HepG2 (cell line): ENCODE data around the gene IFT52. TPM values are rescaled to one million over a fixed set of nuclear protein-coding genes. Genes with fewer than 3 reads are reported as not detected.

Experiments used
- ARNT ChIP-seq: fragments of 450-650 bp; IDR thresholded peaks from 2 replicates; pipeline ENCODE4 v1.6.1; 2017
- ATAD3A ChIP-seq: sonication (generic); formaldehyde crosslinking; IDR thresholded peaks from 2 replicates; pipeline ENCODE4 v1.4.0; 2020; ENCODE audit warnings: missing genetic modification reagents
- BORCS8-MEF2B ChIP-seq: sonication (generic); formaldehyde crosslinking; IDR thresholded peaks from 2 replicates; pipeline ENCODE4 v1.8.0; 2022; ENCODE audit warnings: mild to moderate bottlenecking, missing genetic modification reagents
- CBX2 ChIP-seq, 2 experiments: fragments of 200-600 bp in 1 of 2; sonication (generic); formaldehyde crosslinking in 1 of 2; IDR thresholded peaks; 2 replicates each; pipeline versions ENCODE4 v1.7.0 to v1.8.1; 2018 to 2022; ENCODE audit warnings: low read depth in 2 of 2, low read length in 1 of 2, mild to moderate bottlenecking in 1 of 2, missing genetic modification reagents in 1 of 2
- ELF3 ChIP-seq: IDR thresholded peaks from 2 replicates; pipeline ENCODE4 v1.6.1; 2016; ENCODE audit warnings: missing genetic modification reagents, missing compliant biosample characterization
- FIP1L1 ChIP-seq: fragments of 200-400 bp; formaldehyde crosslinking; IDR thresholded peaks from 2 replicates; pipeline ENCODE4 v1.6.1; 2018; ENCODE audit warnings: low read depth, mild to moderate bottlenecking, low read length, moderate library complexity, borderline replicate concordance; ENCODE audit not compliant: insufficient read depth
- FOXO1 ChIP-seq: sonication (generic); formaldehyde crosslinking; IDR thresholded peaks from 2 replicates; pipeline ENCODE4 v1.4.0; 2020; ENCODE audit warnings: missing genetic modification reagents
- FOXP1 ChIP-seq, 2 experiments: fragments of 450-650 bp in 1 of 2; IDR thresholded peaks; 2 replicates each; pipeline ENCODE4 v1.6.1; 2017 to 2018; ENCODE audit warnings: antibody characterized with exemption in 1 of 2
- KDM2A ChIP-seq: sonication (generic); formaldehyde crosslinking; IDR thresholded peaks from 2 replicates; pipeline ENCODE4 v1.4.0; 2020; ENCODE audit warnings: low read depth, missing genetic modification reagents, borderline replicate concordance
- NPAS2 ChIP-seq: sonication (generic); formaldehyde crosslinking; IDR thresholded peaks from 2 replicates; pipeline ENCODE4 v1.8.0; 2022; ENCODE audit warnings: mild to moderate bottlenecking, missing genetic modification reagents, borderline replicate concordance
- NR2C2 ChIP-seq: sonication (generic); formaldehyde crosslinking; IDR thresholded peaks from 2 replicates; pipeline ENCODE4 v1.4.0; 2020; ENCODE audit warnings: missing genetic modification reagents, mild to moderate bottlenecking, moderate library complexity, borderline replicate concordance
- RXRB ChIP-seq: IDR thresholded peaks from 2 replicates; pipeline ENCODE4 v1.6.1; 2016; ENCODE audit warnings: borderline replicate concordance, missing genetic modification reagents, missing compliant biosample characterization
- SCMH1 ChIP-seq: sonication (generic); formaldehyde crosslinking; IDR thresholded peaks from 2 replicates; pipeline ENCODE4 v1.9.0; 2021; ENCODE audit warnings: missing genetic modification reagents, mild to moderate bottlenecking, borderline replicate concordance
- TRIM24 ChIP-seq: sonication (generic); formaldehyde crosslinking; IDR thresholded peaks from 2 replicates; pipeline ENCODE4 v1.8.0; 2022; ENCODE audit warnings: mild to moderate bottlenecking, missing genetic modification reagents
- ZEB1 ChIP-seq: IDR thresholded peaks from 2 replicates; pipeline ENCODE4 v1.6.1; 2012; ENCODE audit warnings: mild to moderate bottlenecking, low read depth, inconsistent platforms; ENCODE audit not compliant: insufficient replicate concordance
- ZFP37 ChIP-seq: sonication (generic); formaldehyde crosslinking; IDR thresholded peaks from 2 replicates; pipeline ENCODE4 v1.4.0; 2020; ENCODE audit warnings: missing genetic modification reagents, borderline replicate concordance
- ZNF383 ChIP-seq: sonication (generic); formaldehyde crosslinking; IDR thresholded peaks from 2 replicates; pipeline ENCODE4 v1.4.0; 2020; ENCODE audit warnings: missing genetic modification reagents, mild to moderate bottlenecking, borderline replicate concordance
- ZNF549 ChIP-seq: sonication (generic); formaldehyde crosslinking; IDR thresholded peaks from 2 replicates; pipeline ENCODE4 v1.5.0; 2020; ENCODE audit warnings: missing genetic modification reagents
- ZNF674 ChIP-seq: sonication (generic); formaldehyde crosslinking; IDR thresholded peaks from 2 replicates; pipeline ENCODE4 v1.5.0; 2020; ENCODE audit warnings: low read depth, mild to moderate bottlenecking, missing genetic modification reagents
- polyA plus RNA-seq, 8 experiments: library from polyadenylated mRNA; depleted of rRNA in 3 of 8; stranded (reverse) in 7 of 8; unstranded in 1 of 8; fragments of >200 nt; fragmentation: Illumina TruSeq in 4 of 8; extraction: Trizol in 4 of 8; gene quantifications; 2 replicates each; pipeline versions ENCODE4 v1.2.1 to v1.2.3, GENCODE V29; 2011 to 2016; ENCODE audit warnings: low read depth in 4 of 8, missing spikeins in 1 of 8, mixed read lengths in 1 of 8; ENCODE audit not compliant: insufficient read depth in 1 of 8
- total RNA-seq, 5 experiments: library from RNA; depleted of rRNA; stranded (reverse); fragments of >200 nt; fragmentation: Illumina TruSeq; extraction: Trizol; gene quantifications; 2 replicates each; pipeline ENCODE4 v1.2.3, GENCODE V29; 2016; ENCODE audit warnings: low read depth in 1 of 5
- TF ChIP-seq, protein P1 (sequence below): sonication (generic); formaldehyde crosslinking; IDR thresholded peaks from 2 replicates; pipeline ENCODE4 v1.4.0; 2020; ENCODE audit warnings: mild to moderate bottlenecking, missing genetic modification reagents
- TF ChIP-seq, protein P2 (sequence below): sonication (generic); formaldehyde crosslinking; IDR thresholded peaks from 2 replicates; pipeline ENCODE4 v1.9.0; 2022; ENCODE audit warnings: missing genetic modification reagents, mild to moderate bottlenecking, borderline replicate concordance
- TF ChIP-seq, protein P3 (sequence below): sonication (generic); formaldehyde crosslinking; IDR thresholded peaks from 2 replicates; pipeline ENCODE4 v1.4.0; 2020; ENCODE audit warnings: missing genetic modification reagents

Gene IFT52
- total and polyA plus RNA-seq, 2 of the 13 experiments (the other 11 are each of a cell fraction or from before 2014, with no cell fraction given), result 48.0 to 64.0 TPM

DNA sequence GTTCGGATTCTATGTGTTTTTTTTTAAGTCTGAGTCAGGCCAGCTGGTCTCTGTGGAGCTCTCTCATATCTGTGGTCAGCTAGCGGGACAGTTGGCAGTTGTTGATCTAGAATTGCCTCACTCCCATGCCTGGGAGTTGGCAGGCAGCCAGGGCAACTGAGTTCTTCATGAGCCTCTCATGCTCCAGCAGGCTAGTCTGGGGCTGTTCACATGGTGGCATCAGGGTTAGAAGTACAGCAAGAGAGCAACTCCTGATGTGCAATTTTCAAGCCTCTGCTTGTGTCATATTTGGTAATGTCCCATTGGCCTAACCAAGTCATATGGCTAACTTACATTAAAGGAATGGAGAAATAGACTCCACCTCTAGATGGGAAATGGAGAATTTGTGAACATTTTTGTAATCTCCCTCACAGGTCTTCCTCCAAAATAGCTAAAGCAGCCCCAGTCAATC lies 6.7 kb upstream of the IFT52 start (continued):
- TF ChIP-seq ARNT (no peak), FIP1L1 (no peak), FOXO1 (CRISPR knock-in tag) (peak; percentile 80), ZFP37 (CRISPR knock-in tag) (0 out of 2 replicates have a peak, but pooled peaks have one; percentile 33), ZNF383 (no peak), SCMH1 (CRISPR knock-in tag) (no peak), NPAS2 (CRISPR knock-in tag) (no peak), NR2C2 (CRISPR knock-in tag) (no peak), ZEB1 (no peak), FOXP1 (IDR thresholded peaks at IDR 0.05) (no peak), FOXP1 (CRISPR knock-in tag; IDR thresholded peaks at IDR 0.05) (no peak), ZNF674 (CRISPR knock-in tag) (no peak), BORCS8-MEF2B (CRISPR knock-in tag) (no peak; the same call in 1 of the 2 replicates), ATAD3A (CRISPR knock-in tag) (no peak), ZNF549 (CRISPR knock-in tag) (no peak), KDM2A (CRISPR knock-in tag) (peak; percentile 44; the same call in 1 of the 2 replicates), ELF3 (peak; percentile 24; the same call in 1 of the 2 replicates), TRIM24 (CRISPR knock-in tag) (no peak), RXRB (peak; percentile 54; the same call in 1 of the 2 replicates), CBX2 (IDR thresholded peaks at IDR 0.05; ENCODE audit: low read depth, low read length) (no peak), CBX2 (CRISPR knock-in tag; IDR thresholded peaks at IDR 0.05; ENCODE audit: low read depth) (no peak)
- TF ChIP-seq, protein P1, sequence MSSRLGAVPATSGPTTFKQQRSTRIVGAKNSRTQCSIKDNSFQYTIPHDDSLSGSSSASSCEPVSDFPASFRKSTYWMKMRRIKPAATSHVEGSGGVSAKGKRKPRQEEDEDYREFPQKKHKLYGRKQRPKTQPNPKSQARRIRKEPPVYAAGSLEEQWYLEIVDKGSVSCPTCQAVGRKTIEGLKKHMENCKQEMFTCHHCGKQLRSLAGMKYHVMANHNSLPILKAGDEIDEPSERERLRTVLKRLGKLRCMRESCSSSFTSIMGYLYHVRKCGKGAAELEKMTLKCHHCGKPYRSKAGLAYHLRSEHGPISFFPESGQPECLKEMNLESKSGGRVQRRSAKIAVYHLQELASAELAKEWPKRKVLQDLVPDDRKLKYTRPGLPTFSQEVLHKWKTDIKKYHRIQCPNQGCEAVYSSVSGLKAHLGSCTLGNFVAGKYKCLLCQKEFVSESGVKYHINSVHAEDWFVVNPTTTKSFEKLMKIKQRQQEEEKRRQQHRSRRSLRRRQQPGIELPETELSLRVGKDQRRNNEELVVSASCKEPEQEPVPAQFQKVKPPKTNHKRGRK (CRISPR knock-in tag), result no peak
- TF ChIP-seq, protein P2, sequence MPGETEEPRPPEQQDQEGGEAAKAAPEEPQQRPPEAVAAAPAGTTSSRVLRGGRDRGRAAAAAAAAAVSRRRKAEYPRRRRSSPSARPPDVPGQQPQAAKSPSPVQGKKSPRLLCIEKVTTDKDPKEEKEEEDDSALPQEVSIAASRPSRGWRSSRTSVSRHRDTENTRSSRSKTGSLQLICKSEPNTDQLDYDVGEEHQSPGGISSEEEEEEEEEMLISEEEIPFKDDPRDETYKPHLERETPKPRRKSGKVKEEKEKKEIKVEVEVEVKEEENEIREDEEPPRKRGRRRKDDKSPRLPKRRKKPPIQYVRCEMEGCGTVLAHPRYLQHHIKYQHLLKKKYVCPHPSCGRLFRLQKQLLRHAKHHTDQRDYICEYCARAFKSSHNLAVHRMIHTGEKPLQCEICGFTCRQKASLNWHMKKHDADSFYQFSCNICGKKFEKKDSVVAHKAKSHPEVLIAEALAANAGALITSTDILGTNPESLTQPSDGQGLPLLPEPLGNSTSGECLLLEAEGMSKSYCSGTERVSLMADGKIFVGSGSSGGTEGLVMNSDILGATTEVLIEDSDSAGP (CRISPR knock-in tag), result no peak
- TF ChIP-seq, protein P3, sequence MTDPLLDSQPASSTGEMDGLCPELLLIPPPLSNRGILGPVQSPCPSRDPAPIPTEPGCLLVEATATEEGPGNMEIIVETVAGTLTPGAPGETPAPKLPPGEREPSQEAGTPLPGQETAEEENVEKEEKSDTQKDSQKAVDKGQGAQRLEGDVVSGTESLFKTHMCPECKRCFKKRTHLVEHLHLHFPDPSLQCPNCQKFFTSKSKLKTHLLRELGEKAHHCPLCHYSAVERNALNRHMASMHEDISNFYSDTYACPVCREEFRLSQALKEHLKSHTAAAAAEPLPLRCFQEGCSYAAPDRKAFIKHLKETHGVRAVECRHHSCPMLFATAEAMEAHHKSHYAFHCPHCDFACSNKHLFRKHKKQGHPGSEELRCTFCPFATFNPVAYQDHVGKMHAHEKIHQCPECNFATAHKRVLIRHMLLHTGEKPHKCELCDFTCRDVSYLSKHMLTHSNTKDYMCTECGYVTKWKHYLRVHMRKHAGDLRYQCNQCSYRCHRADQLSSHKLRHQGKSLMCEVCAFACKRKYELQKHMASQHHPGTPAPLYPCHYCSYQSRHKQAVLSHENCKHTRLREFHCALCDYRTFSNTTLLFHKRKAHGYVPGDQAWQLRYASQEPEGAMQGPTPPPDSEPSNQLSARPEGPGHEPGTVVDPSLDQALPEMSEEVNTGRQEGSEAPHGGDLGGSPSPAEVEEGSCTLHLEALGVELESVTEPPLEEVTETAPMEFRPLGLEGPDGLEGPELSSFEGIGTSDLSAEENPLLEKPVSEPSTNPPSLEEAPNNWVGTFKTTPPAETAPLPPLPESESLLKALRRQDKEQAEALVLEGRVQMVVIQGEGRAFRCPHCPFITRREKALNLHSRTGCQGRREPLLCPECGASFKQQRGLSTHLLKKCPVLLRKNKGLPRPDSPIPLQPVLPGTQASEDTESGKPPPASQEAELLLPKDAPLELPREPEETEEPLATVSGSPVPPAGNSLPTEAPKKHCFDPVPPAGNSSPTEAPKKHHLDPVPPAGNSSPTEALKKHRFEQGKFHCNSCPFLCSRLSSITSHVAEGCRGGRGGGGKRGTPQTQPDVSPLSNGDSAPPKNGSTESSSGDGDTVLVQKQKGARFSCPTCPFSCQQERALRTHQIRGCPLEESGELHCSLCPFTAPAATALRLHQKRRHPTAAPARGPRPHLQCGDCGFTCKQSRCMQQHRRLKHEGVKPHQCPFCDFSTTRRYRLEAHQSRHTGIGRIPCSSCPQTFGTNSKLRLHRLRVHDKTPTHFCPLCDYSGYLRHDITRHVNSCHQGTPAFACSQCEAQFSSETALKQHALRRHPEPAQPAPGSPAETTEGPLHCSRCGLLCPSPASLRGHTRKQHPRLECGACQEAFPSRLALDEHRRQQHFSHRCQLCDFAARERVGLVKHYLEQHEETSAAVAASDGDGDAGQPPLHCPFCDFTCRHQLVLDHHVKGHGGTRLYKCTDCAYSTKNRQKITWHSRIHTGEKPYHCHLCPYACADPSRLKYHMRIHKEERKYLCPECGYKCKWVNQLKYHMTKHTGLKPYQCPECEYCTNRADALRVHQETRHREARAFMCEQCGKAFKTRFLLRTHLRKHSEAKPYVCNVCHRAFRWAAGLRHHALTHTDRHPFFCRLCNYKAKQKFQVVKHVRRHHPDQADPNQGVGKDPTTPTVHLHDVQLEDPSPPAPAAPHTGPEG (CRISPR knock-in tag), result no peak
